Keratinocyte (primary cell): Measurements from ENCODE around the gene TAF4.

Experiments used
- EZH2 ChIP-seq: IDR thresholded peaks from one replicate; pipeline ENCODE4 v1.6.1; 2012; ENCODE audit warnings: inconsistent platforms, mild to moderate bottlenecking, low read length, moderate library complexity
- TF ChIP-seq, protein P1 (sequence below), 3 experiments: IDR thresholded peaks in 1 of 3; conservative IDR thresholded peaks in 1 of 3; optimal IDR thresholded peaks in 1 of 3; 2 replicates in 2 of 3; 3 replicates in 1 of 3; pipeline versions ENCODE3 to v1.5.1; 2011; ENCODE audit warnings: low read length in 3 of 3, mild to moderate bottlenecking in 3 of 3, moderate library complexity in 2 of 3, control low read depth in 1 of 3, inconsistent platforms in 1 of 3; ENCODE audit not compliant: insufficient read depth in 2 of 3; ENCODE audit errors: extremely low read depth in 1 of 3

DNA sequence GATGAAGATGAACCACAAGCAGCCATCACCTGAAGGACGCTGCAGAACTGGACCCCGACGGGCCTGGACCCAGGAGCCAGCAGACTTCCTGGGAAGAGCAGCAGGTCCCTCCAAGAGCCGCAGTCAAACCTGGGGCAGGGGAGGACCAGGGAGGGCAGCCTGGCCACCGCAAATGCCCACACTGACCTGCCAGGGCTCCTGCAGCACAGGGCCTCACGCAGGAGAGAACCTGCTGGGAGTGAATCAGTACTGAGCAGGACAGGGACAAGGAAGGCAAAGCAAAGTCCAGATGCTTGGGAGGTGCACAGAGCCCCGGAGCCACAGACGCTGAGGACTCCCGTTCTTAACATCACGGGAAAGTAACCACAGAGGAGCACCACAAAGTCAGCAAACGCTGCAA lies 75.2 kb downstream of the TAF4 start:
- TF ChIP-seq, protein P1, sequence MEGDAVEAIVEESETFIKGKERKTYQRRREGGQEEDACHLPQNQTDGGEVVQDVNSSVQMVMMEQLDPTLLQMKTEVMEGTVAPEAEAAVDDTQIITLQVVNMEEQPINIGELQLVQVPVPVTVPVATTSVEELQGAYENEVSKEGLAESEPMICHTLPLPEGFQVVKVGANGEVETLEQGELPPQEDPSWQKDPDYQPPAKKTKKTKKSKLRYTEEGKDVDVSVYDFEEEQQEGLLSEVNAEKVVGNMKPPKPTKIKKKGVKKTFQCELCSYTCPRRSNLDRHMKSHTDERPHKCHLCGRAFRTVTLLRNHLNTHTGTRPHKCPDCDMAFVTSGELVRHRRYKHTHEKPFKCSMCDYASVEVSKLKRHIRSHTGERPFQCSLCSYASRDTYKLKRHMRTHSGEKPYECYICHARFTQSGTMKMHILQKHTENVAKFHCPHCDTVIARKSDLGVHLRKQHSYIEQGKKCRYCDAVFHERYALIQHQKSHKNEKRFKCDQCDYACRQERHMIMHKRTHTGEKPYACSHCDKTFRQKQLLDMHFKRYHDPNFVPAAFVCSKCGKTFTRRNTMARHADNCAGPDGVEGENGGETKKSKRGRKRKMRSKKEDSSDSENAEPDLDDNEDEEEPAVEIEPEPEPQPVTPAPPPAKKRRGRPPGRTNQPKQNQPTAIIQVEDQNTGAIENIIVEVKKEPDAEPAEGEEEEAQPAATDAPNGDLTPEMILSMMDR (optimal IDR thresholded peaks at IDR 0.05 in 1 of 3, IDR thresholded peaks at IDR 0.05 in 1 of 3, conservative IDR thresholded peaks at IDR 0.05 in 1 of 3; ENCODE audit: extremely low read depth in 1 of 3, insufficient read depth in 2 of 3, low read length in 3 of 3): no peak
- TF ChIP-seq EZH2: no peak
